Esophagus muscularis mucosa (tissue), 3 donors: ENCODE data around the gene PLAAT1.

Experiments used
- CTCF ChIP-seq, 3 experiments: fragments of 200-600 bp in 2 of 3; fragments of 450-650 bp in 1 of 3; sonication (generic) in 2 of 3; IDR thresholded peaks; one replicate each; pipeline ENCODE4 v1.5.1; 2017 to 2019; ENCODE audit warnings: antibody characterized with exemption in 3 of 3, mild to moderate bottlenecking in 2 of 3, moderate library complexity in 1 of 3
- POLR2AphosphoS5 ChIP-seq, 2 donors: sonication (generic); formaldehyde crosslinking; IDR thresholded peaks; one replicate each; pipeline ENCODE4 v1.6.1; 2017; ENCODE audit warnings: antibody characterized with exemption in 2 of 2

- TF ChIP-seq CTCF (IDR thresholded peaks at IDR 0.05) (no peak), POLR2AphosphoS5 (IDR thresholded peaks at IDR 0.05) (no peak)
Observed at GRCh38 chr3:193314161-193314560, 73.1 kb downstream of the PLAAT1 start.
